ENCODE measurements around the gene STX1A.

The STX1A gene

DNA sequence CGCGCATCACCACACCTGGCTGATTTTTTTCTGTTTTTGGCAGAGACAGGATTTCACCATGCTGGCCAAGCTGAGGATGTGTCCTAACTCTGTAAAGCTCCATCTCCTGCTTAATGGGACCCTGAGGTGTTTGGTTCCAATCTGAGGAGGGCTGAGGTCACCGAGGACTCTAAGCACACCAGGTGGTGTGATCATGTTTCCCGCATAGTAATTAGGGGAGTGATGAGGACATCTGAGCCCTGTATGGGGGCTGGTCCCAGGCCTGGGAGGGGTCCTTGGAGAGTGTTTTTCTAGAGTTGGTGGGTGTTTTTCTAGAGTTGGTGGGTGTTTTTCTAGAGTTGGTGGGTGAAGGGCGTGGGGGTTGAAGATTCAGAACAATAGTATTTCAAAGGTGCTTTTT lies 22.1 kb upstream of the STX1A start (continued):
- TF ChIP-seq, protein P1, sequence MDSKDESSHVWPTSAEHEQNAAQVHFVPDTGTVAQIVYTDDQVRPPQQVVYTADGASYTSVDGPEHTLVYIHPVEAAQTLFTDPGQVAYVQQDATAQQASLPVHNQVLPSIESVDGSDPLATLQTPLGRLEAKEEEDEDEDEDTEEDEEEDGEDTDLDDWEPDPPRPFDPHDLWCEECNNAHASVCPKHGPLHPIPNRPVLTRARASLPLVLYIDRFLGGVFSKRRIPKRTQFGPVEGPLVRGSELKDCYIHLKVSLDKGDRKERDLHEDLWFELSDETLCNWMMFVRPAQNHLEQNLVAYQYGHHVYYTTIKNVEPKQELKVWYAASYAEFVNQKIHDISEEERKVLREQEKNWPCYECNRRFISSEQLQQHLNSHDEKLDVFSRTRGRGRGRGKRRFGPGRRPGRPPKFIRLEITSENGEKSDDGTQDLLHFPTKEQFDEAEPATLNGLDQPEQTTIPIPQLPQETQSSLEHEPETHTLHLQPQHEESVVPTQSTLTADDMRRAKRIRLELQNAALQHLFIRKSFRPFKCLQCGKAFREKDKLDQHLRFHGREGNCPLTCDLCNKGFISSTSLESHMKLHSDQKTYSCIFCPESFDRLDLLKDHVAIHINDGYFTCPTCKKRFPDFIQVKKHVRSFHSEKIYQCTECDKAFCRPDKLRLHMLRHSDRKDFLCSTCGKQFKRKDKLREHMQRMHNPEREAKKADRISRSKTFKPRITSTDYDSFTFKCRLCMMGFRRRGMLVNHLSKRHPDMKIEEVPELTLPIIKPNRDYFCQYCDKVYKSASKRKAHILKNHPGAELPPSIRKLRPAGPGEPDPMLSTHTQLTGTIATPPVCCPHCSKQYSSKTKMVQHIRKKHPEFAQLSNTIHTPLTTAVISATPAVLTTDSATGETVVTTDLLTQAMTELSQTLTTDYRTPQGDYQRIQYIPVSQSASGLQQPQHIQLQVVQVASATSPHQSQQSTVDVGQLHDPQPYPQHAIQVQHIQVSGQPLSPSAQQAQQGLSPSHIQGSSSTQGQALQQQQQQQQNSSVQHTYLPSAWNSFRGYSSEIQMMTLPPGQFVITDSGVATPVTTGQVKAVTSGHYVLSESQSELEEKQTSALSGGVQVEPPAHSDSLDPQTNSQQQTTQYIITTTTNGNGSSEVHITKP (tag by site-specific recombination; IDR thresholded peaks at IDR 0.05) = no peak; the same call in 1 of the 2 replicates
- TF ChIP-seq ZNF544 (tag by site-specific recombination; IDR thresholded peaks at IDR 0.05) = no peak
- TF ChIP-seq, protein P2, sequence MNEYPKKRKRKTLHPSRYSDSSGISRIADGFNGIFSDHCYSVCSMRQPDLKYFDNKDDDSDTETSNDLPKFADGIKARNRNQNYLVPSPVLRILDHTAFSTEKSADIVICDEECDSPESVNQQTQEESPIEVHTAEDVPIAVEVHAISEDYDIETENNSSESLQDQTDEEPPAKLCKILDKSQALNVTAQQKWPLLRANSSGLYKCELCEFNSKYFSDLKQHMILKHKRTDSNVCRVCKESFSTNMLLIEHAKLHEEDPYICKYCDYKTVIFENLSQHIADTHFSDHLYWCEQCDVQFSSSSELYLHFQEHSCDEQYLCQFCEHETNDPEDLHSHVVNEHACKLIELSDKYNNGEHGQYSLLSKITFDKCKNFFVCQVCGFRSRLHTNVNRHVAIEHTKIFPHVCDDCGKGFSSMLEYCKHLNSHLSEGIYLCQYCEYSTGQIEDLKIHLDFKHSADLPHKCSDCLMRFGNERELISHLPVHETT (tag by site-specific recombination; IDR thresholded peaks at IDR 0.05) = peak; percentile 22; the same call in 1 of the 2 replicates

DNA sequence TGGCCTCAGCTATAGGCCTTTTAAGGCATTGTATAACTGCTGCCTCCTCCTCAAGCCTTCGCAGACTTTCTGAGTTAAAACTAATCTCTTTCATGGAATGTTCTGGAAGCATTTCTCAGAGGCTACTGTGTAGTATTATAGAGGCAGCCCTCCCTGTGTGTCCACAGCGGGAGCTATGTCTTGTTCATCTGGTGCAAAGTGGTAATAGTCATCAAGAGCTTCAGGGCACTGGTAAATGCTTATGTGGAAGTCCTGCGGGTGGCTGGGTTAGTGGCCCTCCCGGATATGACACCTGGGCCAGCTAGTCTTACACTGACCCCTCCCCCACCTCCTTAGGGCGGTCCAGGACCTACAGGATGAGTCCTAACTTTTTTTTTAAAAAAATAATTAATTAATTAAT lies 21.3 kb upstream of the STX1A start:
- Histone ChIP-seq H3K4me3 (ENCODE audit: low read depth, low read length) (no peak overlapping the region), H3K9me3 (ENCODE audit: control insufficient read depth, insufficient read depth, low read depth, low read length) (no peaks in the 10 kb centered on the region), H3K36me3 (ENCODE audit: control insufficient read depth in 2 of 2, insufficient read depth in 1 of 2, low read length in 2 of 2) (peaks cover 0 to 19% of the 10 kb centered on the region in 2 experiments; a peak in 2 of 3 replicates), H3K4me1 (ENCODE audit: control insufficient read depth, insufficient read depth, low read length) (peaks cover 8% of the 10 kb centered on the region), H3K27ac (ENCODE audit: extremely low read depth, low read depth, low read length) (no peak overlapping the region)
- ChIA-PET CTCF (interaction anchor here (0.6 to 3.3 kb wide), 5 partner anchors 71 to 660 kb away, joined by 3 to 18 read pairs (median 3); no protein-coding TSS in a partner anchor), POLR2A (interaction anchor here (0.5 to 3.0 kb wide), 3 partner anchors 30 to 116 kb away, joined by 3 to 15 read pairs (median 4); partner anchors contain the start of genes CLDN3 and MLXIPL)
- TF ChIP-seq ZNF843 (tag by site-specific recombination; IDR thresholded peaks at IDR 0.05) (no peak), KLF8 (tag by site-specific recombination; IDR thresholded peaks at IDR 0.05) (no peak), MYNN (tag by site-specific recombination; IDR thresholded peaks at IDR 0.05; ENCODE audit: borderline replicate concordance) (no peak), ZNF133 (tag by site-specific recombination; IDR thresholded peaks at IDR 0.05) (no peak), ZNF561 (tag by site-specific recombination; IDR thresholded peaks at IDR 0.05; ENCODE audit: borderline replicate concordance) (no peak), ZNF530 (tag by site-specific recombination; IDR thresholded peaks at IDR 0.05; ENCODE audit: low read depth) (no peak), ZNF658 (tag by site-specific recombination; IDR thresholded peaks at IDR 0.05) (no peak), ZNF623 (tag by site-specific recombination; IDR thresholded peaks at IDR 0.05) (no peak), ZNF341 (tag by site-specific recombination; IDR thresholded peaks at IDR 0.05; ENCODE audit: low read depth) (no peak), ZNF112 (tag by site-specific recombination; IDR thresholded peaks at IDR 0.05) (no peak), ZNF354C (tag by site-specific recombination; IDR thresholded peaks at IDR 0.05; ENCODE audit: borderline replicate concordance, low read depth) (no peak), ZNF837 (tag by site-specific recombination; IDR thresholded peaks at IDR 0.05) (no peak), ZNF221 (tag by site-specific recombination; IDR thresholded peaks at IDR 0.05; ENCODE audit: borderline replicate concordance) (no peak)
- TF ChIP-seq, protein P3, sequence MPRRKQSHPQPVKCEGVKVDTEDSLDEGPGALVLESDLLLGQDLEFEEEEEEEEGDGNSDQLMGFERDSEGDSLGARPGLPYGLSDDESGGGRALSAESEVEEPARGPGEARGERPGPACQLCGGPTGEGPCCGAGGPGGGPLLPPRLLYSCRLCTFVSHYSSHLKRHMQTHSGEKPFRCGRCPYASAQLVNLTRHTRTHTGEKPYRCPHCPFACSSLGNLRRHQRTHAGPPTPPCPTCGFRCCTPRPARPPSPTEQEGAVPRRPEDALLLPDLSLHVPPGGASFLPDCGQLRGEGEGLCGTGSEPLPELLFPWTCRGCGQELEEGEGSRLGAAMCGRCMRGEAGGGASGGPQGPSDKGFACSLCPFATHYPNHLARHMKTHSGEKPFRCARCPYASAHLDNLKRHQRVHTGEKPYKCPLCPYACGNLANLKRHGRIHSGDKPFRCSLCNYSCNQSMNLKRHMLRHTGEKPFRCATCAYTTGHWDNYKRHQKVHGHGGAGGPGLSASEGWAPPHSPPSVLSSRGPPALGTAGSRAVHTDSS (tag by site-specific recombination; IDR thresholded peaks at IDR 0.05) = no peak
- TF ChIP-seq, protein P4, sequence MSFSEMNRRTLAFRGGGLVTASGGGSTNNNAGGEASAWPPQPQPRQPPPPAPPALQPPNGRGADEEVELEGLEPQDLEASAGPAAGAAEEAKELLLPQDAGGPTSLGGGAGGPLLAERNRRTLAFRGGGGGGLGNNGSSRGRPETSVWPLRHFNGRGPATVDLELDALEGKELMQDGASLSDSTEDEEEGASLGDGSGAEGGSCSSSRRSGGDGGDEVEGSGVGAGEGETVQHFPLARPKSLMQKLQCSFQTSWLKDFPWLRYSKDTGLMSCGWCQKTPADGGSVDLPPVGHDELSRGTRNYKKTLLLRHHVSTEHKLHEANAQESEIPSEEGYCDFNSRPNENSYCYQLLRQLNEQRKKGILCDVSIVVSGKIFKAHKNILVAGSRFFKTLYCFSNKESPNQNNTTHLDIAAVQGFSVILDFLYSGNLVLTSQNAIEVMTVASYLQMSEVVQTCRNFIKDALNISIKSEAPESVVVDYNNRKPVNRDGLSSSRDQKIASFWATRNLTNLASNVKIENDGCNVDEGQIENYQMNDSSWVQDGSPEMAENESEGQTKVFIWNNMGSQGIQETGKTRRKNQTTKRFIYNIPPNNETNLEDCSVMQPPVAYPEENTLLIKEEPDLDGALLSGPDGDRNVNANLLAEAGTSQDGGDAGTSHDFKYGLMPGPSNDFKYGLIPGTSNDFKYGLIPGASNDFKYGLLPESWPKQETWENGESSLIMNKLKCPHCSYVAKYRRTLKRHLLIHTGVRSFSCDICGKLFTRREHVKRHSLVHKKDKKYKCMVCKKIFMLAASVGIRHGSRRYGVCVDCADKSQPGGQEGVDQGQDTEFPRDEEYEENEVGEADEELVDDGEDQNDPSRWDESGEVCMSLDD (tag by site-specific recombination; IDR thresholded peaks at IDR 0.05) = no peak
- TF ChIP-seq, protein P5, sequence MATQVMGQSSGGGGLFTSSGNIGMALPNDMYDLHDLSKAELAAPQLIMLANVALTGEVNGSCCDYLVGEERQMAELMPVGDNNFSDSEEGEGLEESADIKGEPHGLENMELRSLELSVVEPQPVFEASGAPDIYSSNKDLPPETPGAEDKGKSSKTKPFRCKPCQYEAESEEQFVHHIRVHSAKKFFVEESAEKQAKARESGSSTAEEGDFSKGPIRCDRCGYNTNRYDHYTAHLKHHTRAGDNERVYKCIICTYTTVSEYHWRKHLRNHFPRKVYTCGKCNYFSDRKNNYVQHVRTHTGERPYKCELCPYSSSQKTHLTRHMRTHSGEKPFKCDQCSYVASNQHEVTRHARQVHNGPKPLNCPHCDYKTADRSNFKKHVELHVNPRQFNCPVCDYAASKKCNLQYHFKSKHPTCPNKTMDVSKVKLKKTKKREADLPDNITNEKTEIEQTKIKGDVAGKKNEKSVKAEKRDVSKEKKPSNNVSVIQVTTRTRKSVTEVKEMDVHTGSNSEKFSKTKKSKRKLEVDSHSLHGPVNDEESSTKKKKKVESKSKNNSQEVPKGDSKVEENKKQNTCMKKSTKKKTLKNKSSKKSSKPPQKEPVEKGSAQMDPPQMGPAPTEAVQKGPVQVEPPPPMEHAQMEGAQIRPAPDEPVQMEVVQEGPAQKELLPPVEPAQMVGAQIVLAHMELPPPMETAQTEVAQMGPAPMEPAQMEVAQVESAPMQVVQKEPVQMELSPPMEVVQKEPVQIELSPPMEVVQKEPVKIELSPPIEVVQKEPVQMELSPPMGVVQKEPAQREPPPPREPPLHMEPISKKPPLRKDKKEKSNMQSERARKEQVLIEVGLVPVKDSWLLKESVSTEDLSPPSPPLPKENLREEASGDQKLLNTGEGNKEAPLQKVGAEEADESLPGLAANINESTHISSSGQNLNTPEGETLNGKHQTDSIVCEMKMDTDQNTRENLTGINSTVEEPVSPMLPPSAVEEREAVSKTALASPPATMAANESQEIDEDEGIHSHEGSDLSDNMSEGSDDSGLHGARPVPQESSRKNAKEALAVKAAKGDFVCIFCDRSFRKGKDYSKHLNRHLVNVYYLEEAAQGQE (tag by site-specific recombination; IDR thresholded peaks at IDR 0.05) = no peak

Data from HEK293 (cell line).